GM19463 (cell line): ENCODE results near the gene AHNAK2.

Experiments
- ATAC-seq: cut with Tn5 transposase; IDR thresholded peaks from one replicate; pipeline ENCODE4 v1.9.1; 2021; ENCODE audit warnings: mild to moderate bottlenecking, moderate library complexity; ENCODE audit not compliant: unreplicated experiment

Gene AHNAK2

GRCh38 chr14:105012171-105012985, 34.2 kb upstream of the AHNAK2 start:
- ATAC-seq: no peak

DNA sequence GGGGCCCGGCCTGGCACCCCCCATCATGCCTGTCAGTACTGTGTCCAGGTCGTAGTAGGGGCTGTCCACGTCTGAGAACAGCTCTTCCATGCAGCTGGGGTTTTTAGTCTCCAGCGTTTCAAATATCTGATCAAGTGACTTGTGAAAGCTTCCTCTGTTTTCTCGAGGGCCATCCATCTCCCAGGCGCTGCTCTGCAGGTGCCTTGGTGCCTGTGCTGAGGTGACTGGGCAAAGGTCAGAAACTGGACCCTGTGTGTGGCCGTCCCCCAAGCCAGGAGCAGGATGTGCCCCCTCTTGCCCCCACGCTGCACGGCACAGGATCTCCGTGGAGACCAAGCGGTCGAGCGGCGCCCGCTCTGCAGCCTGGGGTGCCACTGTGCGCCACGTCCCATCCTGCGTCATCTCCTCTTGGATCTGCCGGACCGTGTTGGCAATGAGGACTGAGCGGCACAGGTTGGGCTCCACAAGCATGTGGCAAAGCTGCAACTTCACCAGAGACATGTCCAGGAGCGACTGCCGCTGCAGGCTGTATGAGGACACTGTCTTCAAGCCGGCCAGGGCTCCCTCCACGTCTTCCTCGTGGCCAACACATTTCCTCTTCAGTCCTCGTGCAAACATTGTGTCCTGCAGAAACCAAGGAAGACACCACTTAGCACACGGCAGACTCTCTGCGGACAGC, 33.3 kb upstream of the AHNAK2 start:
- no peak for ATAC-seq

DNA sequence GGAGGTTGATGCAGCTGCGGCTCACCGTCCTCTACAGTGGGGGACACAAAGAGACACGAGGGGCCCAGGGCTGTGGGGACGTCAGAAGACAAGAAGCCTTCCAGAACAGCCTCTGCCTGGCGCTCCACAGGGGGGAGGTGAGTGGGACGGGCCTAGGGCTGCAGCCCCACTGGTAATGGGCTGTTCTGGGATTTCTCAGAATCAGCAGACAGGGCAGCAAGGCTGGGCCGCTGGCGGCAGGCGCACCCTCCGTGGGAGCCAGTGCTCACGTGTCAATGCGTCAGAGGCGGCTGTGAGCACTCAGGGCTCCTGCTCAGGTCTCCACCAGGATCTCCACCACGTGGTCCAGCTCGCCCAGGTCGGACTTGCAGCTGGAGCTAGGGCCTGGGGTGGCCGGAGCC, 32.7 kb upstream of the AHNAK2 start:
- ATAC-seq: no peak

- ATAC-seq: no peak
These were observed 31.9 kb upstream of the AHNAK2 start for GRCh38 chr14:105010106-105010505.

DNA sequence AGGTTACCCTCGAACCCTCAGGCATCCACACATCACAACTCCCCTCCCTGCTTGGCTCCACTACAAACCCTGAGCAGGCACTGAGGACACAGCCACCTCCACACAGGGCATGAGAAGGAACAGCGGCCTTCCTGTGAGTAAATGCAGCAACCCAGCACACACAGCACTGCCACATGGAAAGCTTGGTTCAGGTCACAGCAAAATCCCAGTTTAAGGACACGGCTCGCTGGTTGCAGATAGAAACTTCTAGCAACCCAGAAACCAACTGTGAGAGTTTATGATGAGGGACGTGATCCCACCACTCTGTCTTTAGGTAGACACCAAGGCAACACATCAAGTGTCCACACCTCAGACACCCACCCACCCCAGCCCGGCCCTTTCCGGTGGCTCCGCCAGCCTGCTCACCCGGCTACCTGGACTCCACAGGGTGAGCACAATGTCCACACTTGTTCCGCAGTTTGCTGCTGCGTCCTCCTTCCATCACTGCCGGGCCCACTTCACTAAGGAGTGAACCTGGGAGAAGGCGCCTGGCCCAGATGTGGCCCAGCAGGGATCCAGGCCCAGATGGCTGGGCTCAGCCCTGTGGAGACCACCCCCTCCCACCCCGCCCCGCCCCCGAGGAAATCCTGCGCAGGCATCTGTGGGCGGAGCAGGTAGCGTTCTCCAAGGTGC, 29.6 kb upstream of the AHNAK2 start:
- ATAC-seq: no peak

GRCh38 chr14:105006831-105007592, 28.8 kb upstream of the AHNAK2 start:
- no peak for ATAC-seq

DNA sequence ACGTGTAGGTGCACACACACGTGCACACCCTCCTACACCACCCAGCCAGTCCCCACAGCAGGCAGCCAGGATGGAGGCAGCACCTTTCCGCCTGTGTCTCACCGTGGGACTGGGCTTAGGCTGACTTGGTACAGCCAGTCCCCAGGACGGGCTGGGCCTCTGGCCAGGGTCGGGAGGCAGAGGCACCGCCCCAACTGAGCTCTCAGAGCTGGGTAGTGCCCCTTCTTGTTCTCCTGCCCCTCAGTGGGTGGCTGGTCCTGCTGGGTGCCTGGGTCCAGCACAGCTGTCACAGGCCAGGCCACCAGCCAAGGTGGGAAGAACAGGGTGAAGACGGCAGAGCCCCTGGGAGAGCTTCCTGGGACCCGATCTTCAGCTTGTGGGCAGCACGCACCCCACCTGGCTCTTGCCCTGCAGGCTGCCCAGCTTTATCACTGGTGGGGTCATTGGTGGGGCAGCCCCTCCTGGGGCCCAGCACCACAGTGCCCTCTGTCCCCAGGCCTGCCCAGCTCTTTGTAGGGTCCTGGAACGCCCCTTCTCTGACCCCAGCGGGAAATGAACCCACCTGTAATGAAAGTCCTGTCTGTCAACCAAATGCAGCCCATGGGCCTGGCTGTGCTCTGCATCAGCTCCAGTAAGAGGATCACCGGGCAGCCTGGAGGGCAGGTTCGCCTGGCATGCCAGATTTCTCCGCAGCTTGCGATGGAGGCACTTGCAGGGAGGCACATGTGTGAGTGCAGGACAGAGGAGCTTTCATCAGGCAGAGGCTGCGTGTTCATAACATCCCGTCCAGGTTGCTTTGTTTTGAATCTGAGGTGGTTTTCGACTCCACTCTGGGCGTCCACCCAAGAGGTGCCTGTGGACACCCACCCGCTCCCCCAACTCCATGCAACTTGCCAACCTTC, 28.0 kb upstream of the AHNAK2 start:
- no peak for ATAC-seq

- ATAC-seq: no peak
These were observed 27.3 kb upstream of the AHNAK2 start for GRCh38 chr14:105005329-105005928.

- no peak for ATAC-seq
These were observed 21.2 kb upstream of the AHNAK2 start for GRCh38 chr14:104999361-104999760.

DNA sequence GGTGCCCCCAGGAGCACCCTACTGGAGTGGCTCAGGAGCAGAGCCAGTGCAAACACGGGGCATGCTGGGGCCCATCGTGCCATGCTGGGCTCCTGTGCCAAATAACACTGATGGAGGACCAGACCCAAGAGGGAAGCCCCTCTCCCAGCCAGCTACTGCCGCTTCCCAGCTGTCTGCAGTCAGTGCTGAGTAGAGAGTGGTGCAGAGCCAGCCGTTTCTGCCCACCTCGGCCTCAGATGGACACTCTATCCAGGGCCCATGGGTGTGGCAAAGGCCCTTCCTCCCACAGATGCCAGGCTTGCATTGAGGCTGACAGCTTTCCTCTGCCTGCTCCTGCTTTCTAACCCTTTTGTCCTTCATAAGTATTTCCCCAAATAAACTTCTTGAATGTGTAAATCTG, 20.6 kb upstream of the AHNAK2 start:
- no peak for ATAC-seq

DNA sequence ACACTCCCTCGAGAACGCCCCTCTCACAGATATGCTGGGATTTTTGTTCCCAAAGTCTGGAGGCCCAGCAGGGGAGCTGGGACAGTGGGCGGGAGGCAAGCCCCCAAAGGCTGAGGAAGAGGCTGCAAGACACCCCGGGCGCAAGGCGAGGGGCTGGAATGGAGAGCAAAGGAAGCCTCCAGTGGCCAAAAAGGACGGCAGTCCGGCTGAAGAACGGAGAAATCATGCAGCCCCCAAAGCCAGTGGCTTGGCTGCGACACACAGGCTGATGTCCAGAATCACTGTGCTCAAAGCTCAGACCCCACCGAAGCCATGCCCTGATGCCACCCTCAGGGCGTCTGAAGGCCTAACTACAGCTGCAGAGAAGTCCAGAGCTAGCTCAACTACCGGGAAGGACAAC, 18.3 kb upstream of the AHNAK2 start:
- ATAC-seq: no peak

- no peak for ATAC-seq
These were observed 17.9 kb upstream of the AHNAK2 start for GRCh38 chr14:104996032-104996431.

DNA sequence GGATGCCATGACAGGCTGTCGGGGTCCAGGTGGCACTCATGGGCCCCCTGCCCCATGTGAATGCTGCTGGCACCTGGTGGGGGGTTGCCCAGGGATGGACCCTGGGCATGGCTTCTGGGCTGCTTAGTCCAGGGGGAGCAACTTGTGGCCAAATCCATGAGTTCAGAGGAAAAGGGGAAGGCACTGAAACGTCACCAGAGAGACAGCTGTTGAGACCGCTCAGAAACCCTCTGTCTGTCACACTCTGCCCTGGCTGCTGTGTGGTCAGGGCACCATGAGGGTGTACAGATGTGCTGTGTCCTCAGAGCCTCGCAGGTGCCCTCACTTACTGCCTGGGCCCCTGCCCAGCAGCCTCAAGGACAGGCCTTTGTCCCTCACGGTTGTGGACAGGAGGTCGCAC, 16.8 kb upstream of the AHNAK2 start:
- ATAC-seq: no peak

DNA sequence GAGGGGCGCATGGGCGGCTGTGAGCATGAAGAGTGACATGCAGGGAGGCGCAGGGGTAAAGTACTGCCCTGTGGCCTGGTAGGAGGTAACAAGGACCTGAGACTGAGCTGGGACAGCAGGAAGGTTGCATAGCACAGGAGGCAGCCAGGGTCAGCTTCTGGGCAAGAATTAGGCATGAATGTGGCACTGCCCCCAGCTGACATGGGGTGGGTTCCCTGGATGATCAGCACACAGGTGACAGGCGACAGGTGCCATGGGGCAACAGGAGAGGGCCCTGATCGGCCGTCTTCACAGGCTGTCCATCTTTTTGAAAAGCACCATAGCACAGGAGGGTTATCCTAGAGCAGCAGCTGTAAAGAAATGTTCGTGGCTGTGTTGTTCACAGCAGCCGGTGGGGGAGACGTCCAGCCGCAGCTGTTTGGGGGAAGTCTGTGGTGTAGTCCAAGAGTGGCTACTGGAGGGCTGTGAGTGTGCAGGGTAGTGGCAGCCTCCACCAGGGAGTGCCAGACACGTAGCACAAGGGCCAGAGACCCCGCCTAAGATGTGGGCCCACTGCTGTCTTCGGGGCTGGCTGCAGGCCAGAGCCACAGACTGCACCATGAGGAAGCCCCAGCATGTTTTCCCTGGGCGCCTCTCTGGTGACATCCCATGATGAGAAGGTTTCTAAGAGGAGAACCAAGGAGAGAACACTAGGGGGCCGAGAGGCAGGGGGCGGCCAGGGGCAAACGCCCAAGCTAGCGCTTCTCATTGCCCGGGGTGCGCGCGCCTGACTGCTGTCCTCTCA, 15.8 kb upstream of the AHNAK2 start:
- no peak for ATAC-seq

DNA sequence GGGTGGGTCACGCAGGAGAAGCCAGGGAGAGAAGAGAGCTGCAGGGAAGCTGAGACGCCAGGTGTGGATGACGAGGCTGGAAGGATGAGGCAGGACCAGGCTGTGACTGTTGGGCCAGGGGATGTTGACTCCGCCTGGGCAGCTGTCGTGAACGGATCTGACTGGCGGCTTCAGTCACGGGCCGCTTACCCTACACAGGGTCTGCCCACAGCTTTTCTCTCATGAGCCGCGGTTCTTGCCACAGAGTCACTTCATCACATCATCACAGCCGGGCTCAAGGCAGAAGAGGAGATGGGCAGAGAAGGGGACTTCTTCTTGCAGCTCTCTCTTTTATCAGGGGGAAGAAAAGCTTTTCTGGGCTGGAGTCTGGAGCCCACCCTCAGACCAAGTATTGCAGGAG, 15.1 kb upstream of the AHNAK2 start:
- ATAC-seq: no peak

- no peak for ATAC-seq
These were observed 14.3 kb upstream of the AHNAK2 start for GRCh38 chr14:104992501-104992900.

DNA sequence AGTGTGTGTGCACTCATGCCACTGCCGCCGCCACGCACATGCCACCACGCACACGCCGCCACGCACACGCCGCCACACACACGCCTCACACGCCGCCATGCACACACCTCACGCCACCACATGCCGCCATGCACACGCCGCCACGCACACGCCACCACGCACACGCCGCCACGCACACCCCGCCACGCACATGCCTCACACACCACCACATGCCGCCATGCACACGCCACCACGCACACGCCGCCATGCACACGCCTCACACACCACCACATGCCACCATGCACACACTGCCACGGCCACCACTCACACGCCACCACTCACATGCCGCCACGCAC, 13.7 kb upstream of the AHNAK2 start:
- ATAC-seq: no peak

DNA sequence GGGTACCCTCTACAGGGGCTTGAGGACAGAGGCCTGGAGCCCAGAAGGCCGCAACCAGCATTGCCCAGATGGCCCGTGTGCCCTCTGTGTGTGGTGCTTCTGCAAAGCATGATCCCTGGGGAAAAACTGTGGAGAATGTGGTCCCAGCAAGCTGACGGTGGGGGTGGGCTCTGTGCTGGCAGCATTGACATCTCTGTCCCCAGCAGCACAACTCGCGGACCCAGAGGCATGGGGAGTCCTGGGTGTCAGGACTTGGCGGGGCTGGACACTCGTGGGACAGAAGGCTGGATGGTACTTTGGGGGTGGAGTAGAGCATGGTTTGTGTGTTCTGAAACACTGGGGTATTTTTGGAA, 11.8 kb upstream of the AHNAK2 start:
- ATAC-seq: no peak

- ATAC-seq: no peak
These were observed 11.2 kb upstream of the AHNAK2 start for GRCh38 chr14:104989236-104989950.
